Sigmoid colon (tissue), 7 donors: ENCODE data around the gene EHF. TPM values are rescaled to one million over a fixed set of nuclear protein-coding genes. Genes with fewer than 3 reads are reported as not detected.

ENCODE experiments used
- DNase-seq: peaks from one replicate; pipeline ENCODE4 v3.0.0-alpha.2; 2019
- H3K27ac ChIP-seq, 4 donors: fragments of 200-600 bp; sonication (generic); one replicate each; pipeline ENCODE4 v1.5.1; 2016 to 2019; ENCODE audit warnings: mild to moderate bottlenecking in 1 of 4
- H3K27me3 ChIP-seq, 3 donors: fragments of 200-600 bp; sonication (generic); one replicate each; pipeline ENCODE4 v1.5.1; 2019; ENCODE audit warnings: mild to moderate bottlenecking in 1 of 3
- H3K36me3 ChIP-seq, 4 donors: fragments of 200-600 bp; sonication (generic); one replicate each; pipeline ENCODE4 v1.5.1; 2016 to 2019
- H3K4me1 ChIP-seq, 4 donors: fragments of 200-600 bp; sonication (generic); one replicate each; pipeline ENCODE4 v1.5.1; 2017 to 2019
- H3K4me3 ChIP-seq, 4 donors: fragments of 200-600 bp; sonication (generic); one replicate each; pipeline ENCODE4 v1.5.1; 2017 to 2019; ENCODE audit warnings: mild to moderate bottlenecking in 2 of 4, moderate library complexity in 1 of 4
- H3K9me3 ChIP-seq, 4 donors: fragments of 200-600 bp in 3 of 4; sonication (generic) in 3 of 4; one replicate each; pipeline versions ENCODE4 v1.5.1 to v1.6.1; 2013 to 2019
- EP300 ChIP-seq, 4 donors: sonication (generic); formaldehyde crosslinking; IDR thresholded peaks; one replicate each; pipeline ENCODE4 v1.6.1; 2017; ENCODE audit warnings: antibody characterized with exemption in 4 of 4
- POLR2A ChIP-seq, 2 donors: fragments of 450-650 bp; IDR thresholded peaks; one replicate each; pipeline ENCODE4 v1.6.1; 2016; ENCODE audit warnings: antibody characterized with exemption in 2 of 2, mild to moderate bottlenecking in 2 of 2, moderate library complexity in 2 of 2
- POLR2AphosphoS5 ChIP-seq, 4 donors: sonication (generic); formaldehyde crosslinking; IDR thresholded peaks; one replicate each; pipeline ENCODE4 v1.6.1; 2017; ENCODE audit warnings: antibody characterized with exemption in 4 of 4
- WGBS, 2 donors: extraction: QIAGEN DNeasy Blood & Tissue Kit; methylation state at CpG; one replicate each; pipeline ENCODE4 v1.1.7; 2013; 5-methylcytosine and 5-hydroxymethylcytosine counted together
- intact Hi-C: fragments of 100-400 bp; cut with DNase I; formaldehyde crosslinking; loops from one replicate; pipeline ENCODE4 v1.15.1; 2023
- polyA plus RNA-seq, 3 donors: library from polyadenylated mRNA; stranded (reverse); fragments of 200-250 nt; gene quantifications; one replicate each; pipeline ENCODE4 v1.2.3, GENCODE V29; 2013
- total RNA-seq, 4 donors: library from RNA; depleted of rRNA; stranded (reverse); fragments of >200 nt; gene quantifications; one replicate each; pipeline ENCODE4 v1.1.0, GENCODE V29; 2016
- TF ChIP-seq, protein P1 (sequence below), 4 experiments: fragments of 450-650 bp in 3 of 4; fragments of 200-600 bp in 1 of 4; IDR thresholded peaks; one replicate each; pipeline ENCODE4 v1.5.1; 2016 to 2019; ENCODE audit warnings: antibody characterized with exemption in 4 of 4, mild to moderate bottlenecking in 3 of 4, moderate library complexity in 2 of 4
- donor health status: healthy with polysubstance abuse.
- donor health status: Bipolar disorder and iron deficiency.
- donor health status: healthy.

The EHF gene
- total and polyA plus RNA-seq, 7 donors: 1.4 to 151 (median 60.7) TPM; not detected in 2

DNA sequence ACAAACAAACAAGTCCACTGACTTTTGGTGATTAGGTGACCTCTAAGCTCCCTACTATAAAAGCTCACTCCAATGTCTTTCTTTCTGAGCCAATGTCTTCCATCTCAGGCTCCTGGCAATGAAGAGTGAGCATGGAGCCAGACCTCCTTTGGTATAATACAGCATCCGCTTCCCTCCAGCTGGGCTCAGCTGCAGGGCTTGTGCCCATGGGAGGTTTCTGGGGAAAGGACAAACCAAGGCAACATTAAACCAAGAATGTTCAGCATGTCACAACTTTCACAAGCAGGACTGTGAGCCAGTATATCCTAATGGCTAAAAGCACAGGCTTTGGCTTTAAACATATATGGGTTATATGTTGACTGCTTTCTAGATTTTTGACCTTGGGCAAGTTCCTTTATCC lies 58.8 kb downstream of the EHF start:
- Histone ChIP-seq H3K27me3 (no peaks in the 10 kb centered on the region), H3K9me3 (no peaks in the 10 kb centered on the region), H3K27ac (no peak overlapping the region), H3K36me3 (no peaks in the 10 kb centered on the region), H3K4me3 (no peak overlapping the region), H3K4me1 (no peaks in the 10 kb centered on the region)
- no peak for DNase-seq
- TF ChIP-seq, protein P1, sequence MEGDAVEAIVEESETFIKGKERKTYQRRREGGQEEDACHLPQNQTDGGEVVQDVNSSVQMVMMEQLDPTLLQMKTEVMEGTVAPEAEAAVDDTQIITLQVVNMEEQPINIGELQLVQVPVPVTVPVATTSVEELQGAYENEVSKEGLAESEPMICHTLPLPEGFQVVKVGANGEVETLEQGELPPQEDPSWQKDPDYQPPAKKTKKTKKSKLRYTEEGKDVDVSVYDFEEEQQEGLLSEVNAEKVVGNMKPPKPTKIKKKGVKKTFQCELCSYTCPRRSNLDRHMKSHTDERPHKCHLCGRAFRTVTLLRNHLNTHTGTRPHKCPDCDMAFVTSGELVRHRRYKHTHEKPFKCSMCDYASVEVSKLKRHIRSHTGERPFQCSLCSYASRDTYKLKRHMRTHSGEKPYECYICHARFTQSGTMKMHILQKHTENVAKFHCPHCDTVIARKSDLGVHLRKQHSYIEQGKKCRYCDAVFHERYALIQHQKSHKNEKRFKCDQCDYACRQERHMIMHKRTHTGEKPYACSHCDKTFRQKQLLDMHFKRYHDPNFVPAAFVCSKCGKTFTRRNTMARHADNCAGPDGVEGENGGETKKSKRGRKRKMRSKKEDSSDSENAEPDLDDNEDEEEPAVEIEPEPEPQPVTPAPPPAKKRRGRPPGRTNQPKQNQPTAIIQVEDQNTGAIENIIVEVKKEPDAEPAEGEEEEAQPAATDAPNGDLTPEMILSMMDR (IDR thresholded peaks at IDR 0.05): no peak
- TF ChIP-seq POLR2AphosphoS5 (IDR thresholded peaks at IDR 0.05) (no peak), EP300 (IDR thresholded peaks at IDR 0.05) (no peak), POLR2A (IDR thresholded peaks at IDR 0.05) (no peak)
- intact Hi-C loops: no loop called here
- 85 to 94% methylated on average over 1 of the region's 1 CpG for WGBS, 2 donors

DNA sequence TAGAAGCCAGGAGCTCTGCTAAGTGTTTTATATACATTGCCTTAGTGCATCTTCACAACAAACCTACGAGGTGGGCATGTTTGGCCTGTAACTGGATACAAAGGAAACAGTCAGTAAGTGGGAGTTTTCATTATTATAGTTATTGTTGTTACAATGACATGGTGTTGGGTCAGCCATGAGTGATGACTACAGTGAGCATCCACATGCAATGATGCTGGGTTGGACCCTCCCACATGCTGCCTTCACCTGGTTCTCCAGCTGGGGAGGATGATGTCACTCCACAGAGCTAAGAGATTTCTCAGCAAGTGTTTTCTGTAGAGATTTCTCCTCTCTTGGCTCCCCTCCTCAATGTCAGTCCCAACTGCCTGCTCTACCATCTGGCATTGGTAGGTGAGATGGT lies 59.3 kb downstream of the EHF start:
- Histone ChIP-seq H3K4me1 (no peaks in the 10 kb centered on the region), H3K36me3 (no peaks in the 10 kb centered on the region), H3K27me3 (no peaks in the 10 kb centered on the region), H3K27ac (no peak overlapping the region), H3K9me3 (no peaks in the 10 kb centered on the region), H3K4me3 (no peak overlapping the region)
- intact Hi-C loops: no loop called here
- DNase-seq: no peak
- WGBS, 2 donors: 79 to 94% methylated on average over 1 of the region's 1 CpG
- TF ChIP-seq, protein P1 (IDR thresholded peaks at IDR 0.05): no peak
- TF ChIP-seq EP300 (IDR thresholded peaks at IDR 0.05) (no peak), POLR2A (IDR thresholded peaks at IDR 0.05) (no peak), POLR2AphosphoS5 (IDR thresholded peaks at IDR 0.05) (no peak)

DNA sequence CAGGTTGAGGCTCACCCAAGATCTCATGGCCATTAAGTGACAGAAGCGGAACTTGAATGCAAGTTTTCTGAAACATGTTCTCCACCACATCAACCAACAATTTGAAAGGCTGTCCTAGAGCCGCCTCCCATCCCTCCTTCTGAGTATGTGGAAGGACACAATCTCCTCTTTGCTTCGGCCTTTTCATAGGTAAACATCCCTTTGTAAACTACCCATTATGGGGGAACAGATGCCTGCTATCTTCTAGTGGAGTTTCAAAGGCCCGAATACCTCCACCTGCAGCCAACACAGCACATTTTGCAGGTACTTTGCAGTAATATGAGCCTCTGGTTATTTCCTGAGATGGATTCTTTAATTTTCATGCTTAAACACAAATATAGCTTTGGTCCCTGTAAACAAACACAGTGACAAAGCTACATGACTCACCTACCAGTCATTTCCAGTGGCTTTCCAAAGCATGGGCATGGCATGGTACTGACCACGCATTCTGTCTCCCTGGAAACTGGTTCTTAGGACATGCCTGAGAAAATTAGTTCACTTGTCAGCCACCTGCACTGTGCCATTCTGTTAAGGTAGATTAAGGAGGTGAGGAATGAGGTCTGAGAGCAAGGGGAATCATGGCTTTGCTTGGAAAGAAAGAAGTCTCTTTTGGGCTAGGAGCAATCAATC lies 60.2 kb downstream of the EHF start:
- no peaks in the 10 kb centered on the region for H3K4me1 ChIP-seq
- no peak overlapping the region for H3K27ac ChIP-seq
- no peaks in the 10 kb centered on the region for H3K36me3 ChIP-seq
- no peaks in the 10 kb centered on the region for H3K27me3 ChIP-seq
- H3K4me3 ChIP-seq: no peak overlapping the region
- intact Hi-C loops: no loop called here
- DNase-seq: no peak
- TF ChIP-seq, protein P1 (IDR thresholded peaks at IDR 0.05): no peak
- TF ChIP-seq POLR2AphosphoS5 (IDR thresholded peaks at IDR 0.05) (no peak), EP300 (IDR thresholded peaks at IDR 0.05) (no peak), POLR2A (IDR thresholded peaks at IDR 0.05) (no peak)
- WGBS, 2 donors: 86 to 91% methylated on average over 5 of the region's 5 CpGs
- no peaks in the 10 kb centered on the region for H3K9me3 ChIP-seq

DNA sequence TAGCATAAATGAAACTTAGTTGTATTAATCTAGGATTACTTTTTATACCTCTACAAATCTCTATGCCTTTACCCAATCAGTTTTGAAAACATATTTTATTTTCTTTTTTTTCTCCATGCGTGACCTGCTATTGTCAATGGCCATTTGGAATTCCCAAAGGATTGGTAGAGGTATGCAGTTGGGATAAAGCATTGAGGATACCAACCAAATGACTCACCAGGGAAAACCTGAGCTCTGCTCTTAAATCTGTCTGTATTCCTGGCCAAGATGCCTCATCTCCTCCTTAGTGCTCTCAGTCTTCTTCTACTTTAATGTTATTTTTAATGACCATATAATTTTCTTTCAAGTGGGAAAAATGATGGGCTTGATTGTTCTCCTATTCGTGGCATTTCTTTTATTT lies 61.9 kb downstream of the EHF start:
- H3K27ac ChIP-seq: no peak overlapping the region
- TF ChIP-seq, protein P1 (IDR thresholded peaks at IDR 0.05): no peak
- no peak for TF ChIP-seq POLR2A (IDR thresholded peaks at IDR 0.05)
- no peak for TF ChIP-seq EP300 (IDR thresholded peaks at IDR 0.05)
- no peak for TF ChIP-seq POLR2AphosphoS5 (IDR thresholded peaks at IDR 0.05)
- H3K4me3 ChIP-seq: no peak overlapping the region
- H3K27me3 ChIP-seq: no peaks in the 10 kb centered on the region
- WGBS, 2 donors: 89 to 94% methylated on average over 2 of the region's 2 CpGs
- H3K36me3 ChIP-seq: no peaks in the 10 kb centered on the region
- intact Hi-C loops: no loop called here
- H3K9me3 ChIP-seq: no peaks in the 10 kb centered on the region
- DNase-seq: no peak
- H3K4me1 ChIP-seq: no peaks in the 10 kb centered on the region

DNA sequence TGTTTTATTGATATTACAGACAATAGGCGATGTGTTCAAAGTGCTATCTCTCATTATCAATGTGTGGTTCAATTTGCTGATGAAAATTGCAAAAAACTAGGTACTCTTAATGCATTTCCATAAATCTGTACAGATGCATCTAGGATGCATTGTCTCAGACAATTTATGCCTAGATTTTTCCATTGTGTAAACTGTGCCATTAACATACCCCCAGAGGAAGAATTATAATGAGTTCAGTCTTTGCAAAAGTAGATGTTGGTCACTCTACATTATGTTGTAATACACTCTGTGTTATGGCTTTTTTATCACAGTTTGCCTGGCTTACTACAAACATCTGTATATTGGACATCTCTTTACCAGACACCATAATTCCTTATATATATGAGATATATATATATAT lies 62.5 kb downstream of the EHF start:
- DNase-seq: no peak
- Histone ChIP-seq H3K36me3 (no peaks in the 10 kb centered on the region), H3K4me3 (no peak overlapping the region), H3K4me1 (no peaks in the 10 kb centered on the region), H3K27me3 (no peaks in the 10 kb centered on the region), H3K9me3 (no peaks in the 10 kb centered on the region), H3K27ac (no peak overlapping the region)
- WGBS, 2 donors: 92 to 97% methylated on average over 1 of the region's 1 CpG
- intact Hi-C loops: no loop called here
- TF ChIP-seq EP300 (IDR thresholded peaks at IDR 0.05): no peak
- no peak for TF ChIP-seq POLR2A (IDR thresholded peaks at IDR 0.05)
- TF ChIP-seq, protein P1 (IDR thresholded peaks at IDR 0.05): no peak
- TF ChIP-seq POLR2AphosphoS5 (IDR thresholded peaks at IDR 0.05): no peak
